Glomerular visceral epithelial cell (primary cell): Measurements from ENCODE around the gene ALKBH7.

ENCODE experiments used
- DNase-seq: peaks from one replicate; pipeline ENCODE4 v3.0.0-alpha.2; 2016; ENCODE audit errors: extremely low spot score

Gene ALKBH7

DNA sequence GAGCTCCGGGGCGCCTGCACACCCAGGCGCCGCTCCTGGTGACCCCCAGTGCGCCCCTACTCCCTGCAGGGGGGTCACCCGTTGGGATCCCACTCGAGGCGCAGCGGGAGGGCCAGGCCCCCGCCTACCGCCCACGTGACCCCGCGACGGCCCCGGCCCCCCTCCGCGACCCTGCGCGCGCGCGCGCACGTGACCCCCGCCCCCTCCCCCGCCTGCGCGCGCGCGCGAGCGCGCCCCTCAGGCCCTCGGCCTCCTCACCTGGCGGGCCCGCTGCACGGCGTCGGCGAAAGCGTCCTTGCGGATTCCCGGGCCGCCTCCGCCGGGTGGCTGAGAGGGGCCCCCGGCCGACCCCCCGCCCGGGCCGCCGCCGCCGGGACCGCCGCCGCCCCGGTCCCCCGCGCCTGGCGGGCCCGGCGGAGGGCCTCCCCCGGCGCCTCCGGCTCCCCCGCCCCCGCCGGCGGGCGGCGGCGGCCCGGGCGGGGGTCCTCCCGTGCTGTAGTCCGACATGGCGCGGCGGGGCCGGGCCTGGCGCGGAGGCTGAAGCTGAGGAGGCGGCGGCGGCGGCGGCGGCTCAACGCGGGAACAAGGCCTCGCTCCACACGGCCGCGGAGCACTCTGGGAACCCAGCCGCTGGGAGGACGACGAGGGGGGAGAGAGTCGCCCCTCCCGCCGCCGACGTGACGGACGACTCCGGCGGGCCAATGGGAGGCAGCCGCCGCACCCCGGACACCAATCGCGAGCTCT is 51.8 kb downstream of the ALKBH7 start, which contains the start of gene KHSRP:
Gene KHSRP (minus strand): TSS at position 617 of the 744 bp plus-strand sequence. CDS start 110 bp downstream, at position 507.
- peak; percentile 22 for DNase-seq
